ENCODE data around the gene PLCB4.
"Not testable (repeated sequence)": the region's sequence is repeated elsewhere in the genome, so short reads cannot be mapped to it uniquely, and the experiment has no call there.

The PLCB4 gene

DNA sequence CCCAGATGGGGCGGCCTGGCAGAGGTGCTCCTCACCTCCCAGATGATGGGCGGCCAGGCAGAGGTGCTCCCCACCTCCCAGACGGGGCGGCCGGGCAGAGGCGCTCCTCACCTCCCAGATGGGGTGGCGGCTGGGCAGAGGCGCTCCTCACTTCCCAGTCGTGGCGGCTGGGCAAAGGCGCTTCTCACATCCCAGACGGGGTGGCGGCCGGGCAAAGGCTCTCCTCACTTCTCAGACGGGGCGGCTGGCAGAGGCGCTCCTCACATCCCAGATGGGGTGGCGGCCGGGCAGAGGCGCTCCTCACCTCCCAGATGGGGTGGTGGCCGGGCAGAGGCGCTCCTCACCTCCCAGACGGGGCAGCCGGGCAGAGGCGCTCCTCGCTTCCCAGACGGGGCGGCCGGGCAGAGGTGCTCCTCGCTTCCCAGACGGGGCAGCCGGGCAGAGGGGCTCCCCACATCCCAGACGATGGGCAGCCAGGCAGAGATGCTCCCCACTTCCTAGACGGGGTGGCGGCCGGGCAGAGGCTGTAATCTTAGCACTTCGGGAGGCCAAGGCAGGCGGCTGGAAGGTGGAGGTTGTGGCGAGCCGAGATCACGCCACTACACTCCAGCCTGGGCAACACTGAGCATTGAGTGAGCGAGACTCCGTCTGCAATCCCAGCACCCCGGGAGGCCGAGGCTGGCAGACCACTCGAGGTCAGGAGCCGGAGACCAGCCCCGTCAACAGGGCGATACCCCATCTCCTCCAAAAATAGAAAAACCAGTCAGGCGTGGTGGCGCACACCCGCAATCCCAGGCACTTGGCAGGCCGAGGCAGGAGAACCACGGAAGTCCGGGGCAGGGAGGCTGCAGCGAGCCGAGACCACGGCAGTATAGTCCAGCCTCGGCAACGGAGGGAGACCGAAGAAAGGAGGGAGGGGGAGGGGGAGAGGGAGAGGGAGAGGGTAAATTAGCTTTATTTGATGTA lies 316.7 kb downstream of the PLCB4 start:
- not testable (repeated sequence) for DNase-seq

DNA sequence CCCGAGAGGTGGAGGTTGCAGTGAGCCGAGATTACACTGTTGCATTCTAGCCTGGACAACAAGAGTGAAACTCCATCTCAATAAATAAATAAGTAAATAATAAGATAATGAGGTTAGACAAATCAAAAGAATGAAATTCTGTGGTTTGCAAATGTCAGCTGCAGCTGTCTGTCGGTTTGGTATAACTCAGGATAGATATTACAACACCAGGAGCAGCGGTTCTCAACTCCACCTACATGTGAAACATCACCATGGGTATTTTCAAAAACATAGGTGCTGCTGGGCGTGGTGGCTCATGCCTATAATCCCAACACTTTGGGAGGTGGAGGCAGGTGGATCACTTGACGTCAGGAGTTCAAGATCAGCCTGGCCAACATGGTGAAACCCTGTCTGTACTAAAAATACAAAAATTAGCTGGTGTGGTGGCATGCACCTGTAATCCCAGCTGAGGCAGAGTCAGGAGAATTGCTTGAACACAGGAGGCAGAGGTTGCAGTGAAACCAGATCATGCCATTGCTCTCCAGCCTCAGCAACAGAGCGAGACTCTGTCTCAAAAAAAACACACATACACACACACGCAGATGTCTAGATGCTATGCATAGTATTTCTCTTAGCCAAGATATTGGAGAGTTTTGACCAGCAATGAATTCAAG lies 319.4 kb downstream of the PLCB4 start:
- no peak for DNase-seq

GRCh38 chr20:9388813-9389161 lies 319.9 kb downstream of the PLCB4 start:
- DNase-seq, result no peak

DNA sequence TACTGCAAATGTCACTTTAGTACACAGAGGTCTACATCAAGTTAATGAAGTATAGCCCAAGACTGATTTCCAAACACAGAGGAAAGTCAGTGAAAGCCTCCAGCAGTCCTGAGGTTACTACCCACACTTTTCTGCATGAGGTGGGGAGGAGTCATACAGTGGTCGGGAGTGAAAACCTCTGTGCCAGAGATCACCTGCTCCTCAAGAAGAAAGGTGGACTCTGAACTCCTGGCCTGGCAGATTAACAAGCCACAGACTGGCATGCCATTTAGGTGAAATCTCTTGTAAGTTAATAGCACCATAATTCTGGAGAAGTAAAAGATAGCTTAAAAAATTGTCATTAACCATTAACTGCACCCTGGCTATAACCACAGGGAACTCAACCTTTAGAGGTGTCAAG lies 320.5 kb downstream of the PLCB4 start:
- no peak for DNase-seq

- no peak for DNase-seq
These were observed 321.6 kb downstream of the PLCB4 start for GRCh38 chr20:9390441-9390840.

DNA sequence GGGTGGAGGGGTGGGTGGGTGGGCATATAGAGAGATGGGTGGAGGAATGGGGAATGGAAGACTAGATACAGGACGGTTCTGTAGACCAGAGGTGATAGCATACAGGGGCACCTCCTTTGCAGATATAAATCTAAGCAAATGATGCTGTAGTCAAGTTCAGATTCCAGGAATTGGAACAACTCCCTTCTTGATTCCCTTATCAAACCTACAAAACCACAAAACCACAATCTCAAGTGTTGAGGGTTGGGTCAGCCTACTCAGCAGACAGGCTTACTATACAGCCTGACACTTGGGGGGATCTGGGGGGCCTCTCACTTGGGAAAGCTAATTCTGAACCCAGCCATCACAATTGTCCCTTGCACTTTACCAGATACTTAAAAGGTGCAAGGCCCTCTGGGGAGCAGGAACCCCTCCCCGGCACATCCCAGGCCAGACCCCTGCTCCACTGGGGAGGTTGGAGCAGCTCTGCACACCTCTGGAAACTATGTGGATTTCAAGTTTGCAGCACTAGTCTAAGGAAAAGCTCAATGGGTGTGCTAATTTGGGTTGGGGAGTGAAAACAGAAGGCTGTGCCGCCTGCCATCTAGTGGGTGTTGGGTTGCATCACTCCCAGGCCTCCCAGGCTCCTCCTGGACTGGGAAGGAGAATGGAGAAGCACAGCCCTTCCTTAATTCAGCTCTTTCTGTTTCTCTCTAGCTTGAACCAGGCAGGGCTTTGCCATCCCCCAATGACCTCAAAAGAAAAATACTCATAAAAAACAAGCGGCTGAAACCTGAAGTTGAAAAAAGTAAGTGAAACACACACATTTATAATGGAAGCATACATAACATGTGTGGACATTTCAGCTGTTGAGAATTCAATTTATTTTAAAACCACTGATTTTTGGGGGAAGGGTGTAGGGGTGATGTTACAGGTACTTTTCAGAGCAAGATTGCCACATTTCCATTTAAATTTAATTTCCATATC lies 324.3 kb downstream of the PLCB4 start:
- no peak for DNase-seq

DNA sequence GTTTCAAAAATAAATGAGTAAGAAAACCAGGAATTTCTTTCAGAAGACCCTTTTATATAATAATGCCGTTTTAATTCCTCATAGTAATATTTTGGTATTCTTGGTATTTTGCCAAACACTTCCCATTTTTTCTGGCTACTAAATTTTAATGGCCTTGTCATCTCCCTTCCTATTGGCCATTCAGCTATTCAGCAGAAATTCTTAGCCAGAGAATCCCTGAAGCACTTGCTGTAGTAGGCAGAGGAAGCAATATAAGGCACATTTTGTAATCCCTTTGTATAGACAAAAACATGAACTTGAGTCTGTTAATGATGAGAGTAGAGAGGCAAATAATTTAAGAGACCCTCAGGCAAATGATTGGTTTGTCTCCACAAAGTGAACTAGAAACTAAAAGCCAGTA lies 327.1 kb downstream of the PLCB4 start:
- no peak for DNase-seq

DNA sequence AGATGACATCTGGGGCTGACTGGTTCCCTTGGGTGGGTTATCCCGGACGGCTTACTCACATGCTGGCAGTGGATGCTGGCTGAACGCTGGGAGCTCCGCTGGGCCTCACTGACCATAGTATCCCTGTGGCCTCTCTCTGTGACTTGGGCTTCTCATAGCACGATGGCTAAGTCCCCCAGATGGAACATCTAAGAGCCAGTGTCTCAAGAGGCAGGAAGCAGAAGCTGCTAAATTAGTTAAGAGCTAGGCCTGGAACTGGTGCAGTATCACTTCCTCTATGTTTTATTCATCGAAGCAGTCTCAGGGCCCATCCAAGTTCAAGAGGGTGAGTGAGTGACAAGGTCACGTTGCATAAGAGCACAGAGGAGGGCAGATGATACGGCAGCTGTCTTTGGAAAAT lies 329.0 kb downstream of the PLCB4 start:
- no peak for DNase-seq

DNA sequence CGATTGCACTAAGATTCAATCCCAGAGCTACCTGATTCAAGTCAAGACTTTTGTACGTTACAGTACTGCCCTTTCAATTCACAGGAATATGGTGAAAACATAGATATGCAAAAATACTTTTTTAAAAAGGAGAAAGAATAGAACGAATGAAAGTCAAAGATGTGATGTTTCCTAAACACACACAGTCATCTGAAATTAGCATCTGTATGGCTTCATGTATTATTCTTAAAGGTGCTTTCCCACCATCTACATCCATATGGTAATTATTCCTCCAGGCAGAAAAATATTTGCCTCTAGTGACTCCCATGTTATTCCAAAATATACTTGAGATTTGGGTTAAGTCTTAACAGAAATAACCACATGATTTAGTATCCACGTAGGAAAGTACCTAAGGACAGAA lies 330.0 kb downstream of the PLCB4 start:
- DNase-seq, result no peak

DNA sequence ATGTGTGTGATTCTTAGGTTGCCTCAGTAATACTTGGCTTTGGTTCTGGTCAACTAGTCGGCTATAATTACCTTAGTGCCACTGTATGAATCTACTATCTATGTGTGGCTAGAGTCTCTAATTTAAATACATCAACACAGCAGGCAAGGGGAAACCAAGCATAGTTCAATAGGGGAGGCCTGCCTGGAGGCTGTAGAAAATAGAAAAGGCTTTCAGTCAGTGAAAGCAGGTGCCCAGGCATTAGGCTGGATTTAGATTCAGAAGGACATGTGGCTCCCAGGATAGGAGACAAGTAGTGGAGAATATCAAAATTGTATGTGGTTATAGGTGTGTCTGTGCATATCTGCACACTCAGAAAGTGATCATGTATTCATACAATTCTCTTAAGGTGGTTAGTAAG lies 330.4 kb downstream of the PLCB4 start:
- DNase-seq, result no peak

GRCh38 chr20:9400171-9401025 lies 331.5 kb downstream of the PLCB4 start:
- DNase-seq, result no peak

DNA sequence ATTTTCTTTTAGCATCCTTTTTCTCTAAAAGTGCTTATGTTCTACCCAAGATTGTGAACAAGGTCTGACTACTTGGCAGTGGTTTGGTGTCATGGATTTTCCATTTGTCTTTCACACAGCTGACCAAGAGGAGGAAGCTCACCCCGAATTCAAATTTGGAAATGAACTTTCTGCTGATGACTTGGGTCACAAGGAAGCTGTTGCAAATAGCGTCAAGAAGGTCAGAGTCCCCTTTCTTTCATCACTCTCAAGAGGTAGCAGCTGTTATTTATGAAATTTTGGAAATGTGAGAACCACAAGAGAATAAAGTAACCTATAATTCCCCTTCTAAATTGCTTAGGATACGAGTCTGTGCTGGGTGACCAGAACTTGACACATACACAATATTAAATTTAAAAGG lies 332.5 kb downstream of the PLCB4 start:
- no peak for DNase-seq

DNA sequence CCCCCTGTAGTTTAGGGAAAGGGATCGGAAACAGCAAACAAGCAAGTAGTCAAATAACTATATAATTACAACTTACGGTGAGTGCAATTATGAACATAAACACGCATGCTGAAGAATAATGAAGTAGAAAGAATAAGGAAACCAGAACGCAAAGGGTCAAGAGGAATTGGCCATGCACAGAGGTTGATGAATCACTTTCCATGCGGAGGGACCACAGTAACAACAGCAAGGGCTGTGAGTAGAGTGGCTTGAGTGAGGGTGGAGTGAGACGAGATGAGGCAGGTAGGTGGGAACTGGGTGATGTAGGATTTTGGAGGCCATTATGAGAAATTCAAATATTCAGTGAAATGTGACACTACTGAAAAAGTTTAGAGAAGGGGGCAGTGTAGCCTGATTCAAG lies 333.3 kb downstream of the PLCB4 start:
- DNase-seq, result no peak

DNA sequence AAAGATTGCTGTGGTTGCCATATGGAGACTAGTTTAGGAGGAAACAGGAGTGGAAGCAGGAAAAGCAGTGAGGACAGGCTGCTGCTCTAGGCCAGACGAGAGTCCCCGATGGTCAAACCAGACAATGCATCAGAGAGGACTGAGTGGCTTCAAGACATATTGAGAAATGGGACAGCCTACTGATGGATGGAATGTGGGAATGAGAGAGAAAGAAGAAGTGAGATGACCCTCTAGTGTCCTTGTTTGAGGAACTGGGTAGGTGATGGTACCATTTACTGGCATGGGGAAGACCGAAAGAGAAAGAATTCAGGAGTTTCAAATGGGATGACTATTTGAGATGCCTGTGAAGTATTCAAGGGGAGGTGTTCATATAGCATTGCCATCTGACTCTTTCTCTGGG lies 333.7 kb downstream of the PLCB4 start:
- DNase-seq, result no peak

DNA sequence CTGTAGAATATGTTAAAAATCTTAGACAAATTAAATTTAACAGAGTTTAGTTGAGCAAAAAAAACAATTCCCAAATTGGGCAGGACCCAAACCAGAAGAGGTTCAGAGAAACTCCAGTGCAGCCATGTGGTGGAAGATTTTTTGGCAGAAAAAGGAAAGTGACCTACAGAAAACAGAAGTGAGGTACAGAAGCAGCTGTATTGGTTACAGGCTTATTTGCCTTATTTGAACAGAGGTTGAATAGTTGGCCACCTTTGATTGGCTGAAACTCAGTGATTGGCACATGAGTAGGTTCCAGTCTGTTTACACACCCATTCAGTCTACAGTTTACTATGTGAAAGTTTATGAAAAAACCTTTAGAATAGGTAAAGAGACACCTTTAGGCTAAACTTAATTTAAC lies 334.6 kb downstream of the PLCB4 start:
- no peak for DNase-seq

DNA sequence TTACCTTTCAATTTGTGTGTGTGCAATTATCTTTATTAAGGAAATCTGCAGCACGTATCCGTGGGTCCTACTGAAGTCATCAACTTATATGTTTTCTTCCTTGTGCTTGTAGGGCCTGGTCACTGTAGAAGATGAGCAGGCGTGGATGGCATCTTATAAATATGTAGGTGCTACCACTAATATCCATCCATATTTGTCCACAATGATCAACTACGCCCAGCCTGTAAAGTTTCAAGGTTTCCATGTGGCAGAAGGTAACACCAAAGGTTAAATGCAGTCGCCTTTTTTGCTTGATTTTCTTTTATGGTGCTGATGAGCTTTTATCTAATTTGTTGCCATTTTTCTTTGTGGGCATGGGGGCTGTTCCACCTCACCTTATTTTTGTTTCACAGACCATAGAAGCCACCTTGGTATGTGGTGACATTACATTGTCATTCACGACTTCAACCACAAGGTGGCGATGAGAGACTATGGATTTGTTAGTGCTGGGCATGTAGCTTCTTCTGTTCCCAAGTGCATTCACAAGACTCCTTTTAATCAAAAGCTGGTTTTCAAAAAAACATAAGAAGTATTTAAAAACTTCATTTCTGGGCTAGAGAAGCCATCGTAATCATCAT lies 339.0 kb downstream of the PLCB4 start:
- no peak for DNase-seq

GRCh38 chr20:9408422-9409300 lies 339.8 kb downstream of the PLCB4 start:
- DNase-seq, result no peak

- no peak for DNase-seq
These were observed 340.5 kb downstream of the PLCB4 start for GRCh38 chr20:9409352-9409751.

DNA sequence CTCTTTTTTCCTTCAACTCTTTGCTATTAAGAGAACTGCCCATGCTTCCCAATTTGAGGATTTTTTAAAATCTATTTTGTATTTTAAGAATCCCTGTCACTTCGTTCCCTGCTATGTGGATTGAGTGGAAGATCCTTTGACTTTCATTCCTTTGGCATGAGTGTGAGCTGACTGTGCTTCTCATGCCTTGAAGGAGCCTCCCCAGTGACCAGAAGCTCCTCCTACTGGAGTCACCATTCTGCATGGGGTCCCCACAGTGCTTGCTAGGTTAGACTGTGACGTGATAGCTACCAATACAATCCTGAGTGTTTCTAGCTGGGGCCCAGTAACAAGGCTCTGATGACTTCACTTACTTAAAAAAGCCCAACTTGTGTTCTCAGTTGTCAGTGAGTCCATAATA lies 341.1 kb downstream of the PLCB4 start:
- no peak for DNase-seq

- no peak for DNase-seq
These were observed 342.9 kb downstream of the PLCB4 start for GRCh38 chr20:9411833-9412232.

DNA sequence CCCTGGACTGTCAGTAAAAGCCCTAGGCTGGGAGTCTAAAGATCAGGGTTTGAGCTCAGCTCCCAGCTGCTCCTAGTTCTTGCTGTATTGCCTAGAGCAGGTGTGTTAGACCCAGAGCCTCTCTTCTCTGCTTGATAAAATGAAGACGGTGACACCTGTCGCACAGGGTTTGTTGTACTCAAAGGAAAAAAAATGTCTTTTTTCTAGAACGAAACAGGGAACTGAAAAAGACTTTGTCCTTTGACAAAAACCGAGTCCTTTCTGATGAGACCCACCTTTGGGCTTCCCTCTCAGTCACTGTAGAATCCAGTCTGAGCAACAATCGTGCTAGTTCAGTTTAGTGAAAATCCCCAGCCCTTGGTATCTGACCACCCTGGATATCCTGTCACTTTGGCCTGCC lies 343.4 kb downstream of the PLCB4 start:
- no peak for DNase-seq
